Adrenal gland (tissue), 5 donors: Measurements from ENCODE around the gene ARHGAP18.

ENCODE experiments used
- CTCF ChIP-seq, 6 experiments: fragments of 450-650 bp in 4 of 6; fragments of 200-600 bp in 2 of 6; sonication (generic) in 1 of 6; IDR thresholded peaks; 1 replicate in 5 of 6; 2 replicates in 1 of 6; pipeline versions ENCODE4 v1.5.1 to v1.8.0; 2016 to 2021; ENCODE audit warnings: antibody characterized with exemption in 6 of 6, mild to moderate bottlenecking in 2 of 6, moderate library complexity in 1 of 6
- POLR2A ChIP-seq, 2 donors: fragments of 450-650 bp; IDR thresholded peaks; one replicate each; pipeline ENCODE4 v1.6.1; 2017; ENCODE audit warnings: antibody characterized with exemption in 2 of 2, mild to moderate bottlenecking in 2 of 2, moderate library complexity in 1 of 2
- donor health status: DM: no; HTN: no; CAD: no.

GRCh38 chr6:129643968-129644367 is 66.0 kb downstream of the ARHGAP18 start:
- no peak for TF ChIP-seq POLR2A (IDR thresholded peaks at IDR 0.05)
- no peak for TF ChIP-seq CTCF (IDR thresholded peaks at IDR 0.05)
